ENCODE results near the gene HMCN2. TPM values are rescaled to one million over a fixed set of nuclear protein-coding genes. Genes with fewer than 3 reads are reported as not detected.

The HMCN2 gene
- total RNA-seq, 6 experiments from 2014 or later = 0.31 to 2.0 (median 1.1) TPM

DNA sequence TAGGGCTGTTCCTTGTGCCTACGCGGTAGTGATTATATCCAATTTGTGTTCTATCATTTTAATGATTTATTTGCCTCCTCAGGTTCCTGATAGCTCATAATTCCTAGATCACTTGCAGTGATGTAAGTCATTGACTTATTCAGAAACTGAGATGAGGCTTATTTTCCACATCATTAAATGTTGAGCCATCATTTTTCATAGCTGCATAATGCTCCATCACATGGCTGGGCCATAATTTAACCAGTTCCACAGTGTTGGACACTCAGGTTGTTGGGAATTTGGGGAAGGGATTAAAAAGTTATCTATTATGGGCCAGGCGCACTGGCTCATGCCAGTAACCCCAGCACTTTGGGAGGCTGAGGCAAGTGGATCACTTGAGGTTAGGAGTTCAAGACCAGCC lies 35.8 kb upstream of the HMCN2 start:
- no peak for TF ChIP-seq POLR2A (IDR thresholded peaks at IDR 0.05)
- H3K27me3 ChIP-seq = no peaks in the 10 kb centered on the region
- no peak overlapping the region for H3K4me3 ChIP-seq
- no peaks in the 10 kb centered on the region for H3K9me3 ChIP-seq
- no peaks in the 10 kb centered on the region for H3K36me3 ChIP-seq
- ATAC-seq (no peak), DNase-seq (no peak)
- WGBS (ENCODE audit: insufficient coverage, low coverage, low lambda C conversion rate, missing lambda C conversion rate) = 67% methylated on average over 3 of the region's 3 CpGs
- no peaks in the 10 kb centered on the region for H3K4me1 ChIP-seq
- H3K27ac ChIP-seq = no peak overlapping the region
- intact Hi-C loops (cut with DNase I) = no loop called here

- no peak for DNase-seq
- Histone ChIP-seq H3K9me3 (no peaks in the 10 kb centered on the region), H3K27ac (no peak overlapping the region), H3K27me3 (no peaks in the 10 kb centered on the region), H3K36me3 (no peaks in the 10 kb centered on the region), H3K4me1 (no peaks in the 10 kb centered on the region), H3K4me3 (no peak overlapping the region)
- intact Hi-C loops (cut with DNase I) = no loop called here
- WGBS (ENCODE audit: insufficient coverage, low coverage, low lambda C conversion rate, missing lambda C conversion rate) = 25% methylated on average over 1 of the region's 1 CpG
- ATAC-seq = no peak
- no peak for TF ChIP-seq POLR2A (IDR thresholded peaks at IDR 0.05)
- TF ChIP-seq, protein P1, sequence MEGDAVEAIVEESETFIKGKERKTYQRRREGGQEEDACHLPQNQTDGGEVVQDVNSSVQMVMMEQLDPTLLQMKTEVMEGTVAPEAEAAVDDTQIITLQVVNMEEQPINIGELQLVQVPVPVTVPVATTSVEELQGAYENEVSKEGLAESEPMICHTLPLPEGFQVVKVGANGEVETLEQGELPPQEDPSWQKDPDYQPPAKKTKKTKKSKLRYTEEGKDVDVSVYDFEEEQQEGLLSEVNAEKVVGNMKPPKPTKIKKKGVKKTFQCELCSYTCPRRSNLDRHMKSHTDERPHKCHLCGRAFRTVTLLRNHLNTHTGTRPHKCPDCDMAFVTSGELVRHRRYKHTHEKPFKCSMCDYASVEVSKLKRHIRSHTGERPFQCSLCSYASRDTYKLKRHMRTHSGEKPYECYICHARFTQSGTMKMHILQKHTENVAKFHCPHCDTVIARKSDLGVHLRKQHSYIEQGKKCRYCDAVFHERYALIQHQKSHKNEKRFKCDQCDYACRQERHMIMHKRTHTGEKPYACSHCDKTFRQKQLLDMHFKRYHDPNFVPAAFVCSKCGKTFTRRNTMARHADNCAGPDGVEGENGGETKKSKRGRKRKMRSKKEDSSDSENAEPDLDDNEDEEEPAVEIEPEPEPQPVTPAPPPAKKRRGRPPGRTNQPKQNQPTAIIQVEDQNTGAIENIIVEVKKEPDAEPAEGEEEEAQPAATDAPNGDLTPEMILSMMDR (IDR thresholded peaks at IDR 0.05) = no peak
These were observed 34.9 kb upstream of the HMCN2 start for GRCh38 chr9:130230631-130231030.

DNA sequence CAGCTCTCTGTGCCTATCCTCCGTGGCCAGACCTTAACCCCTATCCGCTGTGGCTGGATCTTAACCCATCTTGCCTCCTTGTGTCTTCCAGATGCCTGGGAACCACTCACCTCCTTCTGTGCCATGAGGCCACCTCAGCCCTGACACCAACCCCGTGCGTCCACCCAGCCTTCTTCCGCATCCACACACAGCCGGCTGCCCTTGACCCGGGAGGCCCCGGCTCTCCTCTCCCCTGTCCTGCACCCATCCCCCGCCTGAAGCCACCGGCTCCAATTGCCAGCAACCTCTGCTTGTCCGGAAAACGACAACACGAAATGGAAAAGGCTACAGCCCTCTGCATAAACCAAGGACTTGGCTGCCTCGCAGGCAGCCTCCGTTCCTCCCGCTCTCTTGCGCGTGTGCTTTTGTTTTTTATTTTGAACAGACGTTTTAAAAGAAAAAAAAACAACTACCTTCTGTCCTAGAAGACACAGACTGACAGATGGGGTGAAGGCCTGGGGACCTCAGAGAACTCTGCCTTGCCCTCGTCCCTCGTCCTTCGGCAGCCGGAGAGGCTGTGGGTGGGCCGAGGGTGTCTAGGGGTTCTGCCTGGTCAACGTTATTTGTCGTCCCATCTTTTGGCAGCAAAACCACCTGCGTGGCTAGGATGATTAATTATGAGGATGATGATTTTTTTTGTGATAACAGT lies 32.5 kb upstream of the HMCN2 start:
- no peaks in the 10 kb centered on the region for H3K4me1 ChIP-seq
- no peaks in the 10 kb centered on the region for H3K36me3 ChIP-seq
- 64% methylated on average over 26 of the region's 27 CpGs for WGBS (ENCODE audit: insufficient coverage, low coverage, low lambda C conversion rate, missing lambda C conversion rate)
- ATAC-seq = no peak
- no peaks in the 10 kb centered on the region for H3K27me3 ChIP-seq
- no peak for DNase-seq
- no peaks in the 10 kb centered on the region for H3K9me3 ChIP-seq
- H3K27ac ChIP-seq = no peak overlapping the region
- intact Hi-C loops (cut with DNase I) = no loop called here
- TF ChIP-seq, protein P1 (IDR thresholded peaks at IDR 0.05) = no peak
- TF ChIP-seq POLR2A (IDR thresholded peaks at IDR 0.05) = no peak
- H3K4me3 ChIP-seq = no peak overlapping the region

GRCh38 chr9:130233587-130233945 lies 32.0 kb upstream of the HMCN2 start:
- no peak for TF ChIP-seq POLR2A (IDR thresholded peaks at IDR 0.05)
- TF ChIP-seq, protein P1 (IDR thresholded peaks at IDR 0.05) = no peak
- intact Hi-C loops (cut with DNase I) = no loop called here

DNA sequence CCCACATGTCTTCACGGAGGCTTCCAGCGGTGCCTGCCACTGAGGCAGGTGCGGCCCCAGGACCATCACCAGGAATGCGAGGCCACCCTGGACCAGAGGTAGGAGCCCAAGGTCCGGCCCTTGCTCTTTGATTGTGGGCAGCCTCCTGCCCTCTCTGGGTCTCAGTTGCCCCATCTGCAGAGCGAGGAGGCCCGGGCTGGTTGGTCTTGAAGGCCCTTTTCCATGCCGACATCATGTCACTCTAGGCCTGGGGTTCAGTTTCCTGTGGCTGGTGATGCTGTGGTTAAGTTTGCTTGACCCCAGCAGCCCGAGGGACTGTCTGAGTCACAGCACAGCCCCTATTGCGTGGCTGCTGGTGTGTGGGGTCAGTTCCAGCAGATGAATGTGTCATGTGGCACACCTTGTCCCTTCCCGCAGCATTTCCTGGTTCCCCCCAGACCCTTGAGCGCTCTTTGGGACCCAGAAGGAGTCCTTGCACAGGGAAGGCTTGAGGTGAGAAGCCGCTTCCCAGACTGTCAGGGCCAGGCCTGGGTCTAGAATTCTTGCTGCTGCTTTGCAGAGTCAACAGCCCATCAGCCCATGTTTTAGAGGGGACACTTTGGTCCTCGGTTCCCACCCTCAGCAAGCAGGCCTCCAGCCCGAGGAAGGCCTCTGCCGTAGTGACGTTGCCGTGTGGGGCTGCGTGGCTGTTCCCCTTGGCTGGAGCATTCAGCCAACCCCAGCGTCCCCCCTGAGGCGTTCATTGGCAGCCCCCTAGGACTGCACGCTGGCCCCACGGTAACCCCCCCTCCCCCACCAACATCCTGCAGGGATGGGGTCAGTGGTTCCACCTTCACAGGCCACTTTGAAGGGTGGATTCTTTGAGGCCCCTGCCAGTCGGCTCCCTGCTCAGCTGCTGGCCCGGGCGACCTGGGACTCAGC lies 31.0 kb upstream of the HMCN2 start:
- Histone ChIP-seq H3K9me3 (no peaks in the 10 kb centered on the region), H3K27ac (no peak overlapping the region), H3K4me1 (no peaks in the 10 kb centered on the region), H3K4me3 (no peak overlapping the region), H3K36me3 (no peaks in the 10 kb centered on the region), H3K27me3 (no peaks in the 10 kb centered on the region)
- no peak for ATAC-seq
- no peak for TF ChIP-seq POLR2A (IDR thresholded peaks at IDR 0.05)
- TF ChIP-seq, protein P1 (IDR thresholded peaks at IDR 0.05) = no peak
- WGBS (ENCODE audit: insufficient coverage, low coverage, low lambda C conversion rate, missing lambda C conversion rate) = 89% methylated on average over 5 of the region's 26 CpGs
- intact Hi-C loops (cut with DNase I) = loop anchor here in 1 of 2 donors (5.0 kb wide), 2 partner anchors 113 to 127 kb away; no protein-coding TSS in a partner anchor
- no peak for DNase-seq

More at GRCh38 chr9:130233587-130233945, 32.0 kb upstream of the HMCN2 start:
- Histone ChIP-seq H3K4me1 (no peaks in the 10 kb centered on the region), H3K27ac (no peak overlapping the region), H3K27me3 (no peaks in the 10 kb centered on the region), H3K9me3 (no peaks in the 10 kb centered on the region), H3K4me3 (no peak overlapping the region), H3K36me3 (no peaks in the 10 kb centered on the region)
- ATAC-seq (no peak), DNase-seq (no peak)
- 82% methylated on average over 7 of the region's 8 CpGs for WGBS (ENCODE audit: insufficient coverage, low coverage, low lambda C conversion rate, missing lambda C conversion rate)

All from right lobe of liver (tissue), 6 donors.